ENCODE data around the gene TMEM18.

The TMEM18 gene

GRCh38 chr2:618422-618990 lies 58.7 kb downstream of the TMEM18 start:
- DNase-seq (ENCODE audit: low read depth): no peak

GRCh38 chr2:618005-618404 lies 59.2 kb downstream of the TMEM18 start:
- DNase-seq (ENCODE audit: low read depth): no peak
